Endothelial cell of umbilical vein (primary cell): ENCODE data around the gene PLPP1. TPM values are rescaled to one million over a fixed set of nuclear protein-coding genes. Genes with fewer than 3 reads are reported as not detected.
"Not testable (repeated sequence)": the region's sequence is repeated elsewhere in the genome, so short reads cannot be mapped to it uniquely, and the experiment has no call there.

Experiments
- BruUV-seq: library from RNA; stranded (reverse); fragments of 400-500 nt; replicated peaks from 2 replicates; lab custom pipeline; 2021; lab: Mats Ljungman, UMichigan
- CTCF ChIA-PET: fragments of 300-600, 350-600 bp; sonication (Branson Sonifier 250); formaldehyde crosslinking; loops from one replicate; lab custom pipeline; 2021; ENCODE audit warnings: antibody characterized with exemption, inconsistent platforms; lab: Charles Lee
- POLR2A ChIA-PET: fragments of 300-600, 350-600 bp; sonication (Branson Sonifier 250); formaldehyde crosslinking; loops from one replicate; lab custom pipeline; 2021; ENCODE audit warnings: antibody characterized with exemption, inconsistent platforms; lab: Charles Lee
- DNase-seq: peaks from one replicate; pipeline ENCODE4 v3.0.0-alpha.2; 2011; ENCODE audit warnings: low read depth, low spot score
- FAIRE-seq: peaks from 2 replicates; lab custom pipeline; 2011; peaks lifted over from hg19 to GRCh38; lab: Jason Lieb, UNC
- H2AFZ ChIP-seq: 2 replicates; pipeline ENCODE4 v1.6.0; 2012; ENCODE audit warnings: low read depth, low read length, control low read depth, inconsistent platforms
- H3K27ac ChIP-seq: 2 replicates; pipeline ENCODE4 v1.5.1; 2011; ENCODE audit warnings: low read depth, mild to moderate bottlenecking, control low read depth, low read length, moderate library complexity; ENCODE audit not compliant: insufficient read depth
- H3K27me3 ChIP-seq, 2 experiments: 2 replicates each; pipeline versions ENCODE4 v1.6.0 to v1.6.1; 2011; ENCODE audit warnings: low read length in 2 of 2, mixed read lengths in 1 of 2; ENCODE audit not compliant: control insufficient read depth in 2 of 2, insufficient read depth in 2 of 2
- H3K36me3 ChIP-seq, 2 experiments: 2 replicates in 1 of 2; 3 replicates in 1 of 2; pipeline ENCODE4 v1.5.1; 2011; ENCODE audit warnings: low read length in 2 of 2, mild to moderate bottlenecking in 1 of 2, moderate library complexity in 1 of 2; ENCODE audit not compliant: control insufficient read depth in 2 of 2, insufficient read depth in 2 of 2; ENCODE audit errors: extremely low read depth in 1 of 2
- H3K4me1 ChIP-seq: 3 replicates; pipeline ENCODE4 v1.5.1; 2011; ENCODE audit warnings: mild to moderate bottlenecking, low read length; ENCODE audit not compliant: control insufficient read depth, insufficient read depth; ENCODE audit errors: extremely low read depth
- H3K4me2 ChIP-seq: 2 replicates; pipeline ENCODE4 v1.6.1; 2011; ENCODE audit warnings: low read length, control low read depth, mixed read lengths; ENCODE audit not compliant: insufficient read depth
- H3K4me3 ChIP-seq, 3 experiments: fragments of 200-600 bp in 1 of 3; sonication (generic), shearing (Covaris generic) in 1 of 3; replicated peaks in 1 of 3; 2 replicates each; pipeline ENCODE4 v1.5.1; 2011 to 2016; ENCODE audit warnings: control low read depth in 3 of 3, low read length in 3 of 3, mild to moderate bottlenecking in 2 of 3, inconsistent platforms in 1 of 3, low read depth in 1 of 3, moderate library complexity in 1 of 3; ENCODE audit not compliant: insufficient read depth in 1 of 3
- H3K79me2 ChIP-seq: 2 replicates; pipeline ENCODE4 v1.6.0; 2012; ENCODE audit warnings: low read length, inconsistent platforms; ENCODE audit not compliant: control insufficient read depth, insufficient read depth
- H3K9ac ChIP-seq: replicated peaks from 2 replicates; pipeline ENCODE3; 2011; ENCODE audit warnings: low read length, control low read depth; ENCODE audit not compliant: insufficient read depth; ENCODE audit errors: extremely low read depth
- H3K9me1 ChIP-seq: replicated peaks from 3 replicates; pipeline ENCODE4 v1.6.0; 2011; ENCODE audit warnings: mild to moderate bottlenecking, low read length; ENCODE audit not compliant: control insufficient read depth, insufficient read depth; ENCODE audit errors: extremely low read depth
- H3K9me3 ChIP-seq: replicated peaks from 2 replicates; pipeline ENCODE4 v1.5.1; 2012; ENCODE audit warnings: low read length, inconsistent platforms; ENCODE audit not compliant: control insufficient read depth, insufficient read depth
- H4K20me1 ChIP-seq: replicated peaks from 2 replicates; pipeline ENCODE3; 2011; ENCODE audit warnings: mild to moderate bottlenecking, low read length; ENCODE audit not compliant: control insufficient read depth, insufficient read depth; ENCODE audit errors: extremely low read depth
- EZH2 ChIP-seq: IDR thresholded peaks from 2 replicates; pipeline ENCODE4 v1.6.1; 2012; ENCODE audit warnings: borderline replicate concordance, low read depth, mild to moderate bottlenecking, moderate library complexity, low read length, inconsistent platforms; ENCODE audit not compliant: severe bottlenecking
- FOS ChIP-seq: IDR thresholded peaks from 2 replicates; pipeline ENCODE4 v1.6.1; 2011; ENCODE audit warnings: mild to moderate bottlenecking, low read length, moderate library complexity, borderline replicate concordance; ENCODE audit not compliant: insufficient read depth
- GATA2 ChIP-seq: IDR thresholded peaks from 2 replicates; pipeline ENCODE4 v1.7.0; 2011; ENCODE audit warnings: low read depth, mild to moderate bottlenecking, moderate library complexity, mixed read lengths, low read length; ENCODE audit not compliant: insufficient read length, insufficient read depth
- JUN ChIP-seq: IDR thresholded peaks from 2 replicates; pipeline ENCODE4 v1.6.1; 2011; ENCODE audit warnings: borderline replicate concordance, low read depth; ENCODE audit not compliant: insufficient read length, insufficient read depth
- MYC ChIP-seq: IDR thresholded peaks from one replicate; pipeline ENCODE4 v1.6.1; 2011; ENCODE audit warnings: mild to moderate bottlenecking, low read depth, low read length
- POLR2A ChIP-seq: IDR thresholded peaks from 2 replicates; pipeline ENCODE4 v1.6.1; 2012; ENCODE audit warnings: low read depth, mild to moderate bottlenecking, control low read depth, low read length
- POLR2AphosphoS5 ChIP-seq: IDR thresholded peaks from 2 replicates; pipeline ENCODE4 v1.6.1; 2012; ENCODE audit warnings: low read depth, mild to moderate bottlenecking, control low read depth, low read length, moderate library complexity; ENCODE audit not compliant: insufficient read depth
- dilution Hi-C: fragments of 300-500 bp; cut with MboI; formaldehyde crosslinking; loops from one replicate; pipeline ENCODE4 v1.15.0; 2019; ENCODE audit warnings: low sequenced_read_pairs; ENCODE audit not compliant: extremely low pct_ligation_motif_present
- intact Hi-C: fragments of 100-400 bp; cut with micrococcal nuclease; formaldehyde crosslinking; loops from one replicate; pipeline ENCODE4 v1.10.0; 2022
- polyA plus RNA-seq, 4 experiments: library from polyadenylated mRNA; depleted of rRNA in 3 of 4; stranded (reverse) in 3 of 4; unstranded in 1 of 4; fragments of >200 nt; gene quantifications; 2 replicates each; pipeline versions ENCODE4 v1.2.1 to v1.2.3, GENCODE V29; 2011 to 2012; ENCODE audit warnings: missing spikeins in 1 of 4
- total RNA-seq: library from RNA; stranded (reverse); gene quantifications from 2 replicates; pipeline ENCODE4 v1.2.3, GENCODE V29; 2021
- TF ChIP-seq, protein P1 (sequence below), 2 donors: IDR thresholded peaks; 1 replicate in 1 of 2; 2 replicates in 1 of 2; pipeline ENCODE4 v1.5.1; 2011; ENCODE audit warnings: low read length in 2 of 2, mild to moderate bottlenecking in 2 of 2, moderate library complexity in 2 of 2, control low read depth in 1 of 2, inconsistent platforms in 1 of 2, low read depth in 1 of 2; ENCODE audit not compliant: insufficient read depth in 1 of 2; ENCODE audit errors: extremely low read depth in 1 of 2
- TF ChIP-seq, protein P2 (sequence below): IDR thresholded peaks from 2 replicates; pipeline ENCODE4 v1.6.1; 2011; ENCODE audit not compliant: insufficient read depth, insufficient read length

Gene PLPP1
- total and polyA plus RNA-seq, 2 donors (not counting 3 experiments of a cell fraction or from before 2014, with no cell fraction given) = 14.3 to 25.9 TPM

DNA sequence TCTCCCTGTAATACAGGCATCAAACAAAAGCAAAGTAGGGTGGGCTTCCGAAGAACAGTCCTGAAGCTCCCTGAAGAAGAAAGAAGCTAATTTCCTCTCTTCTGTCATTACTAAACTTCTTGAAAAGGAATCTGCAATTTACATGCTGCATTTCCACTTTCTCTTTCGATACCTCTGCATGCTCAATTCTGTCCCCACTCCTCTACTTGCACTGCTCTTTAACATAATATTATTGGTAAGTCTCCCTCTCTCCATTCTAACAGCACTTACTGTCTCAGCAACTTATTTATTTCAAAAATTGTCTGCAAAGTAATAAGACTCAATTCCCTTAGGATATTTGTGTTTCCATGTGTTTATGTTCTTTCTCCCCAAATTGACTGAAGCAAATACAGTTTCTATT is 3.9 kb upstream of the PLPP1 start:
- Histone ChIP-seq H3K9me3 (no peaks in the 10 kb centered on the region), H4K20me1 (no peaks in the 10 kb centered on the region), H2AFZ (no peak overlapping the region), H3K27ac (no peak overlapping the region), H3K9ac (no peak overlapping the region), H3K36me3 (no peaks in the 10 kb centered on the region), H3K4me2 (no peak overlapping the region), H3K9me1 (no peaks in the 10 kb centered on the region), H3K4me3 (no peak overlapping the region), H3K79me2 (peaks cover 3% of the 10 kb centered on the region), H3K27me3 (peaks cover 0 to 2% of the 10 kb centered on the region in 2 experiments), H3K4me1 (peaks cover 7% of the 10 kb centered on the region)
- intact Hi-C loops (loop anchor here (10.0 kb wide), 2 partner anchors 194 to 386 kb away; no protein-coding TSS in a partner anchor), dilution Hi-C loops (no loop called here)
- TF ChIP-seq EZH2 (no peak), GATA2 (no peak), JUN (no peak), POLR2A (no peak), POLR2AphosphoS5 (no peak), MYC (no peak), FOS (no peak)
- TF ChIP-seq, protein P1, sequence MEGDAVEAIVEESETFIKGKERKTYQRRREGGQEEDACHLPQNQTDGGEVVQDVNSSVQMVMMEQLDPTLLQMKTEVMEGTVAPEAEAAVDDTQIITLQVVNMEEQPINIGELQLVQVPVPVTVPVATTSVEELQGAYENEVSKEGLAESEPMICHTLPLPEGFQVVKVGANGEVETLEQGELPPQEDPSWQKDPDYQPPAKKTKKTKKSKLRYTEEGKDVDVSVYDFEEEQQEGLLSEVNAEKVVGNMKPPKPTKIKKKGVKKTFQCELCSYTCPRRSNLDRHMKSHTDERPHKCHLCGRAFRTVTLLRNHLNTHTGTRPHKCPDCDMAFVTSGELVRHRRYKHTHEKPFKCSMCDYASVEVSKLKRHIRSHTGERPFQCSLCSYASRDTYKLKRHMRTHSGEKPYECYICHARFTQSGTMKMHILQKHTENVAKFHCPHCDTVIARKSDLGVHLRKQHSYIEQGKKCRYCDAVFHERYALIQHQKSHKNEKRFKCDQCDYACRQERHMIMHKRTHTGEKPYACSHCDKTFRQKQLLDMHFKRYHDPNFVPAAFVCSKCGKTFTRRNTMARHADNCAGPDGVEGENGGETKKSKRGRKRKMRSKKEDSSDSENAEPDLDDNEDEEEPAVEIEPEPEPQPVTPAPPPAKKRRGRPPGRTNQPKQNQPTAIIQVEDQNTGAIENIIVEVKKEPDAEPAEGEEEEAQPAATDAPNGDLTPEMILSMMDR (IDR thresholded peaks at IDR 0.05; ENCODE audit: extremely low read depth in 1 of 2, insufficient read depth in 1 of 2, low read depth in 1 of 2, low read length in 2 of 2) = no peak
- TF ChIP-seq, protein P2, sequence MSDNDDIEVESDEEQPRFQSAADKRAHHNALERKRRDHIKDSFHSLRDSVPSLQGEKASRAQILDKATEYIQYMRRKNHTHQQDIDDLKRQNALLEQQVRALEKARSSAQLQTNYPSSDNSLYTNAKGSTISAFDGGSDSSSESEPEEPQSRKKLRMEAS = no peak
- DNase-seq = no peak
- BruUV-seq = no TSS peak
- ChIA-PET POLR2A (no interaction called here), CTCF (interaction anchor here (0.8 kb wide), 1 partner anchor 13 kb away, joined by 3 read pairs; no protein-coding TSS in a partner anchor)
- FAIRE-seq = no peak

DNA sequence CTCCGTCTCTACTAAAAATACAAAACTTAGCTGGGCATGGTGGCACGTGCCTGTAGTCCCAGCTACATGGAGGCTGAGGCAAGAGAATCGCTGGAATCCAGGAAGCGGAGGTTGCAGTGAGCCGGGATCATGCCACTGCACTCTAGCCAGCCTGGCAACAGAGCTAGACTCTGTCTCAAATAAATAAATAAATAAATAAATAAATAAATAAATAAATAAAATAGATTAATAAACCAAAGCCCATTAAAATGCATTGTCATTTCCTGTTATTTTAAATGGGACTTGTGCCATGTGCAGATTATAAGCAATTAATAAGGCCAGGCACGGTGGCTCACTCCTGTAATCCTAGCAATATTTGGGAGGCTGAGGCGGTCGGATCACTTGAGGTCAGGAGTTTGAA is 2.6 kb upstream of the PLPP1 start:
- H3K27ac ChIP-seq, CTCF ChIA-PET, H3K9ac ChIP-seq, H3K79me2 ChIP-seq, H3K4me2 ChIP-seq, H3K27me3 ChIP-seq, H3K36me3 ChIP-seq, H3K9me3 ChIP-seq, FAIRE-seq, POLR2A ChIA-PET, H3K9me1 ChIP-seq, dilution Hi-C loops, H4K20me1 ChIP-seq, BruUV-seq, H2AFZ ChIP-seq, DNase-seq, H3K4me3 ChIP-seq: not testable (repeated sequence)
- intact Hi-C loops = loop anchor here (10.0 kb wide), 2 partner anchors 193 to 387 kb away; no protein-coding TSS in a partner anchor
- peaks cover 11% of the 10 kb centered on the region for H3K4me1 ChIP-seq
